Right atrium auricular region (tissue), 2 donors: ENCODE measurements around the gene SUCLG1. TPM values are rescaled to one million over a fixed set of nuclear protein-coding genes. Genes with fewer than 3 reads are reported as not detected.

Source experiments
- DNase-seq: peaks from one replicate; pipeline ENCODE4 v3.0.0-alpha.2; 2019; ENCODE audit warnings: low spot score
- H3K27ac ChIP-seq, 2 donors: fragments of 200-600 bp; sonication (generic); 1 replicate in 1 of 2; 2 replicates in 1 of 2; pipeline ENCODE4 v1.5.1; 2016 to 2019
- H3K27me3 ChIP-seq, 2 donors: fragments of 200-600 bp; sonication (generic); one replicate each; pipeline versions ENCODE4 v1.5.1 to v1.6.0; 2017 to 2019
- H3K36me3 ChIP-seq: fragments of 200-600 bp; sonication (generic); one replicate; pipeline ENCODE4 v1.5.1; 2016
- H3K4me1 ChIP-seq, 2 donors: fragments of 200-600 bp; sonication (generic); one replicate each; pipeline versions ENCODE4 v1.5.1 to v1.6.0; 2017 to 2019
- H3K4me3 ChIP-seq, 2 donors: fragments of 200-600 bp; sonication (generic); 1 replicate in 1 of 2; 2 replicates in 1 of 2; pipeline ENCODE4 v1.5.1; 2017 to 2019; ENCODE audit warnings: mild to moderate bottlenecking in 1 of 2, moderate library complexity in 1 of 2
- H3K9me3 ChIP-seq, 2 donors: fragments of 200-600 bp; sonication (generic); one replicate each; pipeline ENCODE4 v1.5.1; 2019
- total RNA-seq, 2 donors: library from RNA; depleted of rRNA; stranded (reverse); fragments of >200 nt; gene quantifications; one replicate each; pipeline ENCODE4 v1.1.0, GENCODE V29; 2016
- TF ChIP-seq, protein P1 (sequence below), 2 donors: fragments of 200-600 bp; sonication (generic); IDR thresholded peaks; one replicate each; pipeline ENCODE4 v1.5.1; 2019; ENCODE audit warnings: antibody characterized with exemption in 2 of 2

Gene SUCLG1
- total RNA-seq, 2 donors from 2014 or later, result 139 to 197 TPM

- no peak overlapping the region for H3K4me3 ChIP-seq
- H3K9me3 ChIP-seq, result no peaks in the 10 kb centered on the region
- no peaks in the 10 kb centered on the region for H3K27me3 ChIP-seq
- DNase-seq, result no peak
- no peaks in the 10 kb centered on the region for H3K4me1 ChIP-seq
- H3K36me3 ChIP-seq, result no peaks in the 10 kb centered on the region
- no peak overlapping the region for H3K27ac ChIP-seq
- TF ChIP-seq, protein P1, sequence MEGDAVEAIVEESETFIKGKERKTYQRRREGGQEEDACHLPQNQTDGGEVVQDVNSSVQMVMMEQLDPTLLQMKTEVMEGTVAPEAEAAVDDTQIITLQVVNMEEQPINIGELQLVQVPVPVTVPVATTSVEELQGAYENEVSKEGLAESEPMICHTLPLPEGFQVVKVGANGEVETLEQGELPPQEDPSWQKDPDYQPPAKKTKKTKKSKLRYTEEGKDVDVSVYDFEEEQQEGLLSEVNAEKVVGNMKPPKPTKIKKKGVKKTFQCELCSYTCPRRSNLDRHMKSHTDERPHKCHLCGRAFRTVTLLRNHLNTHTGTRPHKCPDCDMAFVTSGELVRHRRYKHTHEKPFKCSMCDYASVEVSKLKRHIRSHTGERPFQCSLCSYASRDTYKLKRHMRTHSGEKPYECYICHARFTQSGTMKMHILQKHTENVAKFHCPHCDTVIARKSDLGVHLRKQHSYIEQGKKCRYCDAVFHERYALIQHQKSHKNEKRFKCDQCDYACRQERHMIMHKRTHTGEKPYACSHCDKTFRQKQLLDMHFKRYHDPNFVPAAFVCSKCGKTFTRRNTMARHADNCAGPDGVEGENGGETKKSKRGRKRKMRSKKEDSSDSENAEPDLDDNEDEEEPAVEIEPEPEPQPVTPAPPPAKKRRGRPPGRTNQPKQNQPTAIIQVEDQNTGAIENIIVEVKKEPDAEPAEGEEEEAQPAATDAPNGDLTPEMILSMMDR (IDR thresholded peaks at IDR 0.05), result no peak
Measured at GRCh38 chr2:84494070-84494469, 35.0 kb upstream of the SUCLG1 start.

- Histone ChIP-seq H3K27ac (no peak overlapping the region), H3K9me3 (no peaks in the 10 kb centered on the region), H3K27me3 (no peaks in the 10 kb centered on the region), H3K4me3 (no peak overlapping the region), H3K36me3 (no peaks in the 10 kb centered on the region), H3K4me1 (no peaks in the 10 kb centered on the region)
- DNase-seq, result no peak
- TF ChIP-seq, protein P1 (IDR thresholded peaks at IDR 0.05), result no peak
Measured at GRCh38 chr2:84493514-84493913, 34.4 kb upstream of the SUCLG1 start.

DNA sequence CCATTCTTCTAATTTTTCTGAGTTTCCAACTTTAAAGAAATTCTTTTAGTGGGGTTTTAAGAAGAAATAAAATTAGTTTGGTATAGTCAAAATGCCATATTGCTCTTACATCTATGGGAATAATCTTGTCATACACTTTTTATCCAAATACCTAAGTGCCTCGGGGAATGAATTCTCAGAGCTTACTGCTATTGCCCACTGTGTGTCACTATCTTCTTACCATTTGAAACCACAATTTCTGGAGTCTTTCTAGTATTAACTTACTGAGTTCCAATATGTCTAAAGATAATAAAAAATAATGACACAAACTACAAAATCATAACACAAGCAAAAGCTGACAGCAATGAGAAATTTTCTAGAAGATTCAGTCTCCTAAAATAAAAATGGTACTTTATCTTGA lies 33.5 kb upstream of the SUCLG1 start:
- DNase-seq, result no peak
- no peak overlapping the region for H3K27ac ChIP-seq
- no peaks in the 10 kb centered on the region for H3K4me1 ChIP-seq
- no peaks in the 10 kb centered on the region for H3K9me3 ChIP-seq
- TF ChIP-seq, protein P1 (IDR thresholded peaks at IDR 0.05), result no peak
- H3K4me3 ChIP-seq, result no peak overlapping the region
- H3K27me3 ChIP-seq, result no peaks in the 10 kb centered on the region
- no peaks in the 10 kb centered on the region for H3K36me3 ChIP-seq

DNA sequence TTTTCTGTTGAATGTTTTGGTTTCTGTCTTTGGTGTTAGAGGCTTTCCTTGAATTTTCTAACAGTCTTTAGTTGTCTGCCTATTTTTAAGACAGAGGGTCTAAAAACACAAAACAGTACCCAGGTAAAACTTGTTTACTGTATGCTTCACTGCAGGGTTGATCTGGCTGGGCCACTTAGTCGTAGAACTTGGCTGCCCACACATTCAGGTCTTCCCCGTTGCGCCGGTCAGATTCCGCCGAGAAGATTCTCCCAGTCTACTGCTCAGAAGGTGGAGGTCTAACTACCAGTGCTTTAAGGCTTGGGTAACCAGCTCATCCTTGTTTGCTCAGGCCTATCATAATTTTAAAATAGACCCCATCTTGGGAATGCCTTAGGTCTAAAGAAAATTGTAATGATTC lies 32.7 kb upstream of the SUCLG1 start:
- no peaks in the 10 kb centered on the region for H3K4me1 ChIP-seq
- TF ChIP-seq, protein P1 (IDR thresholded peaks at IDR 0.05), result no peak
- no peak for DNase-seq
- H3K27ac ChIP-seq, result no peak overlapping the region
- H3K27me3 ChIP-seq, result no peaks in the 10 kb centered on the region
- H3K36me3 ChIP-seq, result no peaks in the 10 kb centered on the region
- no peak overlapping the region for H3K4me3 ChIP-seq
- H3K9me3 ChIP-seq, result no peaks in the 10 kb centered on the region

DNA sequence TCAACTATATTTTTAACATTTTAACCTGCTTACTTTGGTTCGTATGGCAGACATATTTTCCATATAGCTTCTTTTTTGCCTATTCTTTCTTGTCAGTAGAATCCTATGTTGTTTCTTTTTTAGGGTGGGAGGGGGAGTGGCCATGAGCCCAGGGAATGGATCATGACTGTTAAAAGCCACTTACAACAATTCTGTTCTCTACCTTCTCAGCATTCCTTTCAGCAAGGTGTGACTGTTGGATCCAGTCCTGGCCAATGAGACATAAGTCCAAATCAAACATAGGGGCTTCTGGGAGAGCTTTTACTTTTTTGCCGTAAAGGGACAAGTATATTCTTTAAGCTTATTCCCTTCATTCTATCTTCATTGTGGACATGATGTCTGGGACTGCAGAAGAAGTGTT lies 32.2 kb upstream of the SUCLG1 start:
- H3K27me3 ChIP-seq, result no peaks in the 10 kb centered on the region
- TF ChIP-seq, protein P1 (IDR thresholded peaks at IDR 0.05), result no peak
- DNase-seq, result no peak
- H3K9me3 ChIP-seq, result no peaks in the 10 kb centered on the region
- H3K4me1 ChIP-seq, result no peaks in the 10 kb centered on the region
- no peak overlapping the region for H3K4me3 ChIP-seq
- no peaks in the 10 kb centered on the region for H3K36me3 ChIP-seq
- no peak overlapping the region for H3K27ac ChIP-seq

DNA sequence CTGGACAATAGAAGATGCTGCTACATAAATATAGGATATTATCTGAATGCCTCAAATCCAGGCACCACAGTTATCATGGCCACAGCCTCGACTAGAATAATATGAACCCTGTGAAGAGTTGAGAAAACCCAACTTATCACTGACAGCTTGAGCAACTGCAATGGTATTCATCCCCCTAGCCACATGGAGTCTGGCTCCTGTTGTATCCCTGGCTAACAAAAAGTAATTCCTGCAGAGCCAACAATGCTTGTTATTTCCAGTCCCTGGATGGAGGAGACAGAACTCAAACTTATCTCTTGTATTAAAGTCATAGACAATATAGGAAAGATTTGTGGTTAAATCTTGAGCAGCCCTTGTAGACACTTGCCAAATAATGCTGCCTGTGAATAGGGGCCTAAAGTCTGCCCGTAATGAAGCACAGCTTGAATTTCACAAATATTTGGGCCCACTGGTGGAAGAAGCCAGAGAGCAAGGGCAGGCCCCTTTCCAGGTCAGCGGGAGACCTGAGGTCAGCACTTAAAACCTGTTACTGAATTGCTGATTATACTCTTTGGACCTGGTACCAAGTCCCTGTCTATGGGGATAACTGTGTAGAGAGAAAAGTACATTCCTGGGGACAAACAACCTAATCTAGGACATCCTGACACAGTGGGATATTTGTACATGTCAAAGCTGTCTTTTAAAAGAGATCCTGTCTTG lies 28.4 kb upstream of the SUCLG1 start:
- Histone ChIP-seq H3K4me3 (no peak overlapping the region), H3K9me3 (no peaks in the 10 kb centered on the region), H3K4me1 (no peaks in the 10 kb centered on the region), H3K36me3 (no peaks in the 10 kb centered on the region), H3K27ac (no peak overlapping the region), H3K27me3 (no peaks in the 10 kb centered on the region)
- no peak for DNase-seq
- TF ChIP-seq, protein P1 (IDR thresholded peaks at IDR 0.05), result no peak
